ENCODE measurements around the gene PROC. TPM values are rescaled to one million over a fixed set of nuclear protein-coding genes. Genes with fewer than 3 reads are reported as not detected.
A peak's percentile ranks its signal among the peaks of the same experiment; 100 is the strongest.

Gene PROC
- total RNA-seq, 1 experiment from 2014 or later = 0.58 TPM

DNA sequence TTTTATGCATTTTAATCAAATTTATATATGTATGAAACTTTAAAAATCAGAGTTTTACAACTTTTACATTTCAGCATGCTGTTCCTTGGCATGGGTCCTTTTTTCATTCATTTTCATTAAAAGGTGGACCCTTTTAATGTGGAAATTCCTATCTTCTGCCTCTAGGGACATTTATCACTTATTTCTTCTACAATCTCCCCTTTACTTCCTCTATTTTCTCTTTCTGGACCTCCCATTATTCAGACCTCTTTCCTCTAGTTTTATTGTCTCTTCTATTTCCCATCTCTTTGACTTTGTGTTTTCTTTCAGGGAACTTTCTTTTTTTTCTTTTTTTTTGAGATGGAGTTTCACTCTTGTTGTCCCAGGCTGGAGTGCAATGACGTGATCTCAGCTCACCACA is 5.7 kb downstream of the PROC start:
- intact Hi-C loops (cut with micrococcal nuclease) = no loop called here
- H4K20me1 ChIP-seq (ENCODE audit: low read length) = no peaks in the 10 kb centered on the region
- no peak overlapping the region for H3K27ac ChIP-seq (ENCODE audit: low read length)
- no TSS peak for BruUV-seq (replicated peaks)
- peaks cover 7% of the 10 kb centered on the region; the same call in 1 of the 2 replicates for H3K4me1 ChIP-seq (ENCODE audit: insufficient read depth, low read length)
- H3K79me2 ChIP-seq (ENCODE audit: low read length) = no peaks in the 10 kb centered on the region
- ChIA-PET POLR2A (ENCODE audit: unreplicated experiment) (interaction anchor here (0.6 to 0.7 kb wide), 2 partner anchors 31 to 37 kb away, joined by 3 to 4 read pairs; no protein-coding TSS in a partner anchor), CTCF (no interaction called here)
- no peaks in the 10 kb centered on the region for H3F3A ChIP-seq (ENCODE audit: low read length, unreplicated experiment)
- H3K4me2 ChIP-seq (ENCODE audit: low read length) = peak overlapping the region; percentile 95
- DNase-seq = peak; percentile 18
- peak overlapping the region; percentile 85 for H2AFZ ChIP-seq (ENCODE audit: low read length)
- ATAC-seq = no peak; the same call in 1 of the 2 replicates
- peak overlapping the region; percentile 67 for H3K4me3 ChIP-seq (ENCODE audit: low read length)
- TF ChIP-seq EZH2phosphoT487 (IDR thresholded peaks at IDR 0.05; ENCODE audit: borderline replicate concordance, low read length) = no peak
- TF ChIP-seq, protein P1, sequence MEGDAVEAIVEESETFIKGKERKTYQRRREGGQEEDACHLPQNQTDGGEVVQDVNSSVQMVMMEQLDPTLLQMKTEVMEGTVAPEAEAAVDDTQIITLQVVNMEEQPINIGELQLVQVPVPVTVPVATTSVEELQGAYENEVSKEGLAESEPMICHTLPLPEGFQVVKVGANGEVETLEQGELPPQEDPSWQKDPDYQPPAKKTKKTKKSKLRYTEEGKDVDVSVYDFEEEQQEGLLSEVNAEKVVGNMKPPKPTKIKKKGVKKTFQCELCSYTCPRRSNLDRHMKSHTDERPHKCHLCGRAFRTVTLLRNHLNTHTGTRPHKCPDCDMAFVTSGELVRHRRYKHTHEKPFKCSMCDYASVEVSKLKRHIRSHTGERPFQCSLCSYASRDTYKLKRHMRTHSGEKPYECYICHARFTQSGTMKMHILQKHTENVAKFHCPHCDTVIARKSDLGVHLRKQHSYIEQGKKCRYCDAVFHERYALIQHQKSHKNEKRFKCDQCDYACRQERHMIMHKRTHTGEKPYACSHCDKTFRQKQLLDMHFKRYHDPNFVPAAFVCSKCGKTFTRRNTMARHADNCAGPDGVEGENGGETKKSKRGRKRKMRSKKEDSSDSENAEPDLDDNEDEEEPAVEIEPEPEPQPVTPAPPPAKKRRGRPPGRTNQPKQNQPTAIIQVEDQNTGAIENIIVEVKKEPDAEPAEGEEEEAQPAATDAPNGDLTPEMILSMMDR (conservative IDR thresholded peaks at IDR 0.05; ENCODE audit: low read depth, low read length) = no peak
- no peak for TF ChIP-seq EZH2 (IDR thresholded peaks at IDR 0.05; ENCODE audit: low read length, unreplicated experiment)
- H3K27me3 ChIP-seq (ENCODE audit: low read length) = peaks cover 6% of the 10 kb centered on the region
- H3K9me3 ChIP-seq (ENCODE audit: low read length) = no peaks in the 10 kb centered on the region
- no peaks in the 10 kb centered on the region for H3K9me2 ChIP-seq (replicated peaks; ENCODE audit: low read length)
- no peak overlapping the region for H3K9ac ChIP-seq (ENCODE audit: low read length)
- no peaks in the 10 kb centered on the region for H3K36me3 ChIP-seq (ENCODE audit: low read depth, low read length)

DNA sequence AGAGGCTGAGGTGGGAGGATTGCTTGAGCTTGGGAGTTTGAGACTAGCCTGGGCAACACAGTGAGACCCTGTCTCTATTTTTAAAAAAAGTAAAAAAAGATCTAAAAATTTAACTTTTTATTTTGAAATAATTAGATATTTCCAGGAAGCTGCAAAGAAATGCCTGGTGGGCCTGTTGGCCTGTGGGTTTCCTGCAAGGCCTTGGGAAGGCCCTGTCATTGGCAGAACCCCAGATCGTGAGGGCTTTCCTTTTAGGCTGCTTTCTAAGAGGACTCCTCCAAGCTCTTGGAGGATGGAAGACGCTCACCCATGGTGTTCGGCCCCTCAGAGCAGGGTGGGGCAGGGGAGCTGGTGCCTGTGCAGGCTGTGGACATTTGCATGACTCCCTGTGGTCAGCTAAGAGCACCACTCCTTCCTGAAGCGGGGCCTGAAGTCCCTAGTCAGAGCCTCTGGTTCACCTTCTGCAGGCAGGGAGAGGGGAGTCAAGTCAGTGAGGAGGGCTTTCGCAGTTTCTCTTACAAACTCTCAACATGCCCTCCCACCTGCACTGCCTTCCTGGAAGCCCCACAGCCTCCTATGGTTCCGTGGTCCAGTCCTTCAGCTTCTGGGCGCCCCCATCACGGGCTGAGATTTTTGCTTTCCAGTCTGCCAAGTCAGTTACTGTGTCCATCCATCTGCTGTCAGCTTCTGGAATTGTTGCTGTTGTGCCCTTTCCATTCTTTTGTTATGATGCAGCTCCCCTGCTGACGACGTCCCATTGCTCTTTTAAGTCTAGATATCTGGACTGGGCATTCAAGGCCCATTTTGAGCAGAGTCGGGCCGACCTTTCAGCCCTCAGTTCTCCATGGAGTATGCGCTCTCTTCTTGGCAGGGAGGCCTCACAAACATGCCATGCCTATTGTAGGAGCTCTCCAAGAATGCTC is 6.6 kb downstream of the PROC start:
- Histone ChIP-seq H3K9me3 (ENCODE audit: low read length) (no peaks in the 10 kb centered on the region), H3K4me3 (ENCODE audit: low read length) (no peak overlapping the region), H2AFZ (ENCODE audit: low read length) (no peak overlapping the region), H3F3A (ENCODE audit: low read length, unreplicated experiment) (no peaks in the 10 kb centered on the region), H3K79me2 (ENCODE audit: low read length) (no peaks in the 10 kb centered on the region), H3K4me2 (ENCODE audit: low read length) (no peak overlapping the region), H4K20me1 (ENCODE audit: low read length) (no peaks in the 10 kb centered on the region), H3K9me2 (replicated peaks; ENCODE audit: low read length) (no peaks in the 10 kb centered on the region), H3K4me1 (ENCODE audit: insufficient read depth, low read length) (peaks cover 7% of the 10 kb centered on the region; the same call in 1 of the 2 replicates), H3K36me3 (ENCODE audit: low read depth, low read length) (no peaks in the 10 kb centered on the region), H3K27ac (ENCODE audit: low read length) (no peak overlapping the region), H3K27me3 (ENCODE audit: low read length) (peaks cover 6% of the 10 kb centered on the region), H3K9ac (ENCODE audit: low read length) (no peak overlapping the region)
- DNase-seq (no peak), ATAC-seq (no peak)
- POLR2A ChIA-PET (ENCODE audit: unreplicated experiment) = interaction anchor here (0.6 kb wide), 1 partner anchor 97 kb away, joined by 7 read pairs; no protein-coding TSS in a partner anchor
- intact Hi-C loops (cut with micrococcal nuclease) = no loop called here
- no TSS peak for BruUV-seq (replicated peaks)
- CTCF ChIA-PET = no interaction called here
- TF ChIP-seq, protein P1 (conservative IDR thresholded peaks at IDR 0.05; ENCODE audit: low read depth, low read length) = no peak
- no peak for TF ChIP-seq EZH2 (IDR thresholded peaks at IDR 0.05; ENCODE audit: low read length, unreplicated experiment)
- TF ChIP-seq EZH2phosphoT487 (IDR thresholded peaks at IDR 0.05; ENCODE audit: borderline replicate concordance, low read length) = no peak

Measured in PC-3 (cell line).